Activated CD4-positive, alpha-beta T cell treated with anti-CD3 and anti-CD28 coated beads for 36 hours (primary cell): ENCODE results near the gene P2RY12. TPM values are rescaled to one million over a fixed set of nuclear protein-coding genes. Genes with fewer than 3 reads are reported as not detected.
A peak's percentile ranks its signal among the peaks of the same experiment; 100 is the strongest.

ENCODE experiments used
- ATAC-seq: fragments of 200-7000 bp; cut with Tn5 transposase; one replicate; pipeline ENCODE4 v1.10.0; 2021; ENCODE audit warnings: mild to moderate bottlenecking, moderate library complexity
- CTCF ChIA-PET: fragments of 350-600 bp; sonication (Branson Sonifier 250); formaldehyde crosslinking; loops from one replicate; lab custom pipeline; 2021; ENCODE audit warnings: antibody characterized with exemption; lab: Charles Lee
- POLR2A ChIA-PET: fragments of 350-600 bp; sonication (Branson Sonifier 250); formaldehyde crosslinking; loops from one replicate; lab custom pipeline; 2021; ENCODE audit warnings: antibody characterized with exemption, inconsistent platforms; lab: Charles Lee
- DNase-seq: peaks from one replicate; pipeline ENCODE4 v3.0.0-alpha.2; 2020
- H3K27ac Mint-ChIP-seq: one replicate; pipeline ENCODE4 v1.8.0; 2021; ENCODE audit warnings: mixed read lengths
- H3K27me3 Mint-ChIP-seq: one replicate; pipeline ENCODE4 v1.8.0; 2021; ENCODE audit warnings: mixed read lengths
- H3K36me3 Mint-ChIP-seq: one replicate; pipeline ENCODE4 v1.8.0; 2021; ENCODE audit warnings: low read depth, mixed read lengths
- H3K4me1 Mint-ChIP-seq: one replicate; pipeline ENCODE4 v1.8.0; 2021; ENCODE audit warnings: mixed read lengths
- H3K4me3 Mint-ChIP-seq: one replicate; pipeline ENCODE4 v1.8.0; 2021; ENCODE audit warnings: mild to moderate bottlenecking, moderate library complexity, mixed read lengths
- H3K9me3 Mint-ChIP-seq: one replicate; pipeline ENCODE4 v1.8.0; 2021; ENCODE audit warnings: low read depth, mixed read lengths
- intact Hi-C, 2 experiments: fragments of 100-400 bp; cut with DNase I in 1 of 2; cut with micrococcal nuclease in 1 of 2; formaldehyde crosslinking; loops; one replicate each; pipeline versions ENCODE4 v1.14.2 to v1.15.1; 2022 to 2024; cut with DNase I, micrococcal nuclease
- total RNA-seq, 2 experiments: library from RNA; stranded (reverse); gene quantifications; one replicate each; pipeline ENCODE4 v1.2.3, GENCODE V29; 2021

P2RY12 gene
- total RNA-seq, 2 experiments from 2014 or later = not detected

DNA sequence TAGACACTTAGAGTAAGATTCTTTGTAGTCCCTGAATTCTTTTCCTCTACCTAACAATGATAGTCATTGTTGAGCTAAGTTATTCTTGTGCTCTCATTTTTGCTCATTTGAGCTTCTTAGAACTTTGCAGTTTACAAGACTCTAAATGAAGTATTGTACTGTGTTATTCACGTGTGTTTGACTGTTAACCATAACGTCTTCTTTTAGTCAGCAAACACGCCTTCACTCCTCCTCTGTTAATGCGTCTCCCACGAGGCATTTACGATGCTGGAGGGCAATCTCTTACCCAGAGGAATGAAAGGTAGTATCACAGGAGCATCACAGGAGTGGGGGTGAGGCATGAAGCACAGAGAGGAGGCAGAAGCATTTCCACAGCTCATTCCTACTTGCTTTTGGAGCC is 91.4 kb downstream of the P2RY12 start:
- peaks cover 4% of the 10 kb centered on the region for H3K4me1 Mint-ChIP-seq
- peaks cover 1% of the 10 kb centered on the region for H3K36me3 Mint-ChIP-seq
- H3K4me3 Mint-ChIP-seq = no peak overlapping the region
- ChIA-PET CTCF (interaction anchor here (1.0 to 2.8 kb wide), 8 partner anchors 9 to 546 kb away, joined by 3 to 25 read pairs (median 4); partner anchors contain the start of gene P2RY14), POLR2A (no interaction called here)
- DNase-seq = no peak
- H3K9me3 Mint-ChIP-seq = no peaks in the 10 kb centered on the region
- intact Hi-C loops = loop anchor here in 1 of 2 experiments (5.0 kb wide), 1 partner anchor 144 kb away; no protein-coding TSS in a partner anchor
- H3K27ac Mint-ChIP-seq = peak overlapping the region; percentile 42
- peak; percentile 49 for ATAC-seq
- peaks cover 6% of the 10 kb centered on the region for H3K27me3 Mint-ChIP-seq

DNA sequence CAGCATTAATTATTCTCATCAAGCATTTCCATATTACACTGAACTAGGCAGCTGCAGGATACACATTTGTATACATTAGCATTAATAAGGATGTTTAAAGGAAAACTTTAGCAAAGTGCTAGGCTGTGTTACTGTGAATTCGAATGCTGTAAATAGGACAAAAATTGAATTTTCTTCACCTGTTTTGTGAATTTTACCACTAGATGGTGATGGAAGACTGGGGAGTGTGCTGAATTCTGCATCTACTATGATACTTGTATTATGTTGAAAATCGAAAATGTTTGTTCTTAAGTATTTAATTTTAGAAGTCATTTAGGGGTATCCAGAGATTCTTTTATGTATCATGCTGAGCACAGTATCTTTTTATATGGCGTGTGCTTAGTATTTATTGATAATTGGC is 93.9 kb downstream of the P2RY12 start:
- Mint-ChIP-seq H3K27ac (no peak overlapping the region), H3K9me3 (no peaks in the 10 kb centered on the region), H3K27me3 (no peaks in the 10 kb centered on the region), H3K4me3 (no peak overlapping the region), H3K4me1 (peaks cover 4% of the 10 kb centered on the region), H3K36me3 (no peaks in the 10 kb centered on the region)
- ATAC-seq = no peak
- CTCF ChIA-PET = interaction anchor here (0.6 to 2.8 kb wide), 3 partner anchors 11 to 63 kb away, joined by 3 to 25 read pairs (median 4); no protein-coding TSS in a partner anchor
- no peak for DNase-seq
- intact Hi-C loops = loop anchor here (1.0 to 5.0 kb wide), 5 partner anchors 14 to 628 kb away; no protein-coding TSS in a partner anchor
- POLR2A ChIA-PET = no interaction called here

DNA sequence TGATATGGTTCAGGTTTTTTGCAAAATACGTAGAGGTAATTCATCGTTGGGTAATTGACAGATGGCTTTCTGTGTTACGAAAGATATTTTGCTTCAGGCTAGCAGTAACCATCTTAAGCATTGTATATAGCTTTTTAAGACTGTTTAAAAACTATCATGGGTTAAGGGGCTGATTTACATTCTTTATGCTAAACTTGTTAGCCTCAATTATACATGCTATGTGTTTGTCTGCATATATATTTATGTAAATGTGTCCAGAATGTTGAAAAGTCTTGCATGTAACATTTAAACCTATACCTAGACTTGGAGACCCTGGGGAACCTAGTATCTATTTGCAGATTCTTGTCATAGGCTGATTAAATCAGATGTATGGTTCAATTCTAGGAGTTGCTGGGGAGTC is 95.1 kb downstream of the P2RY12 start:
- intact Hi-C loops = no loop called here
- Mint-ChIP-seq H3K4me3 (no peak overlapping the region), H3K9me3 (no peaks in the 10 kb centered on the region), H3K27me3 (no peaks in the 10 kb centered on the region), H3K36me3 (no peaks in the 10 kb centered on the region), H3K27ac (no peak overlapping the region), H3K4me1 (peaks cover 5% of the 10 kb centered on the region)
- CTCF ChIA-PET = interaction anchor here (1.1 to 6.6 kb wide), 2 partner anchors 36 to 120 kb away, joined by 3 to 62 read pairs; no protein-coding TSS in a partner anchor
- DNase-seq (no peak), ATAC-seq (no peak)
- POLR2A ChIA-PET = interaction anchor here (0.6 kb wide), 1 partner anchor 9 kb away, joined by 3 read pairs; no protein-coding TSS in a partner anchor

Other genes with a start within 250 kb of the P2RY12 start
- 100 to 1,000 TPM in 1 of 2 experiments, 10 to 100 TPM in 1; 84.9 to 111 TPM for gene GPR171, start 181.5 kb downstream of the P2RY12 start, total RNA-seq
- gene P2RY14, start 106.2 kb downstream of the P2RY12 start, total RNA-seq = under 1 TPM; 0.16 to 0.25 TPM
- 1 to 10 TPM; 2.3 to 2.5 TPM for gene GPR87, start 67.9 kb downstream of the P2RY12 start, total RNA-seq
- gene P2RY13, start 55.2 kb downstream of the P2RY12 start, total RNA-seq = not detected
- gene IGSF10, start 76.3 kb upstream of the P2RY12 start, total RNA-seq = not detected